IMR-90 (cell line): Measurements from ENCODE around the gene GBP7. TPM values are rescaled to one million over a fixed set of nuclear protein-coding genes. Genes with fewer than 3 reads are reported as not detected.

Experiments used
- ATAC-seq: fragments of 200-7000 bp; cut with Tn5 transposase; 2 replicates; pipeline ENCODE4 v1.9.1; 2020; ENCODE audit warnings: low read depth, mild to moderate bottlenecking, moderate library complexity
- BruUV-seq: library from RNA; stranded (reverse); fragments of 400-500 nt; replicated peaks from 2 replicates; lab custom pipeline; 2021; lab: Mats Ljungman, UMichigan
- CTCF ChIA-PET: fragments of 300-600 bp; formaldehyde crosslinking; extraction: SDS; loops from one replicate; lab custom pipeline; 2021; ENCODE audit warnings: antibody characterized with exemption; lab: Yijun Ruan, JAX
- POLR2A ChIA-PET: fragments of 300-600 bp; sonication (Branson Sonifier 250); formaldehyde crosslinking; loops from one replicate; lab custom pipeline; 2022; ENCODE audit warnings: antibody characterized with exemption; ENCODE audit not compliant: unreplicated experiment; lab: Charles Lee
- DNase-seq: peaks from one replicate; pipeline ENCODE4 v3.0.0; 2013
- H2AFZ ChIP-seq: replicated peaks from 2 replicates; pipeline ENCODE3; 2013; ENCODE audit warnings: low read length, mild to moderate bottlenecking; ENCODE audit not compliant: poor library complexity
- H2AK5ac ChIP-seq: 2 replicates; pipeline ENCODE4 v1.6.1; 2013; ENCODE audit warnings: low read depth, low read length, inconsistent platforms
- H2AK9ac ChIP-seq: replicated peaks from 2 replicates; pipeline ENCODE3; 2013; ENCODE audit warnings: mild to moderate bottlenecking, low read depth, low read length, moderate library complexity; ENCODE audit not compliant: poor library complexity
- H2BK120ac ChIP-seq: 2 replicates; pipeline ENCODE4 v1.6.1; 2013; ENCODE audit warnings: low read depth, low read length, inconsistent platforms
- H2BK15ac ChIP-seq: 3 replicates; pipeline ENCODE4 v1.6.1; 2013; ENCODE audit warnings: low read depth, low read length, inconsistent platforms
- H2BK20ac ChIP-seq: 2 replicates; pipeline ENCODE4 v1.6.1; 2013; ENCODE audit warnings: low read depth, mild to moderate bottlenecking, inconsistent platforms, low read length, moderate library complexity
- H2BK5ac ChIP-seq: 2 replicates; pipeline ENCODE4 v1.6.1; 2013; ENCODE audit warnings: mild to moderate bottlenecking, low read depth, low read length, inconsistent platforms; ENCODE audit not compliant: poor library complexity, severe bottlenecking
- H3K14ac ChIP-seq: replicated peaks from 2 replicates; pipeline ENCODE4 v1.6.1; 2013; ENCODE audit warnings: low read depth, low read length, inconsistent platforms
- H3K18ac ChIP-seq: 2 replicates; pipeline ENCODE4 v1.6.1; 2013; ENCODE audit warnings: low read depth, low read length, control low read depth
- H3K23ac ChIP-seq: 2 replicates; pipeline ENCODE4 v1.6.1; 2013; ENCODE audit warnings: low read depth, low read length, inconsistent platforms
- H3K27ac ChIP-seq: 2 replicates; pipeline ENCODE4 v1.5.1; 2013; ENCODE audit warnings: mild to moderate bottlenecking, control low read depth, low read length; ENCODE audit not compliant: insufficient read depth
- H3K27me3 ChIP-seq: 2 replicates; pipeline ENCODE4 v1.6.1; 2013; ENCODE audit warnings: low read length; ENCODE audit not compliant: control insufficient read depth, insufficient read depth
- H3K36me3 ChIP-seq: 2 replicates; pipeline ENCODE4 v1.6.1; 2013; ENCODE audit warnings: low read length, mixed read lengths; ENCODE audit not compliant: control insufficient read depth, insufficient read depth
- H3K4ac ChIP-seq: 2 replicates; pipeline ENCODE4 v1.6.1; 2013; ENCODE audit warnings: low read depth, low read length, inconsistent platforms
- H3K4me1 ChIP-seq: 2 replicates; pipeline ENCODE4 v1.6.1; 2013; ENCODE audit warnings: low read length, mixed read lengths; ENCODE audit not compliant: control insufficient read depth, insufficient read depth
- H3K4me2 ChIP-seq: 2 replicates; pipeline ENCODE4 v1.6.1; 2013; ENCODE audit warnings: low read depth, mild to moderate bottlenecking, control low read depth, low read length, moderate library complexity
- H3K4me3 ChIP-seq: 2 replicates; pipeline ENCODE4 v1.5.1; 2013; ENCODE audit warnings: low read depth, mild to moderate bottlenecking, control low read depth, low read length, moderate library complexity; ENCODE audit not compliant: insufficient read depth
- H3K56ac ChIP-seq: 2 replicates; pipeline ENCODE4 v1.6.1; 2013; ENCODE audit warnings: low read length, inconsistent platforms; ENCODE audit not compliant: insufficient read depth; ENCODE audit errors: extremely low read depth
- H3K79me1 ChIP-seq, 2 experiments: 2 replicates each; pipeline ENCODE4 v1.6.1; 2013; ENCODE audit warnings: low read length in 2 of 2, inconsistent platforms in 1 of 2, low read depth in 1 of 2
- H3K9ac ChIP-seq: 2 replicates; pipeline ENCODE4 v1.6.1; 2013; ENCODE audit warnings: low read depth, low read length, control low read depth
- H3K9me1 ChIP-seq: 2 replicates; pipeline ENCODE4 v1.6.1; 2013; ENCODE audit warnings: low read length, inconsistent platforms; ENCODE audit not compliant: insufficient read depth
- H3K9me3 ChIP-seq: 2 replicates; pipeline ENCODE4 v1.6.1; 2013; ENCODE audit warnings: low read length; ENCODE audit not compliant: control insufficient read depth, insufficient read depth
- H4K20me1 ChIP-seq: 2 replicates; pipeline ENCODE4 v1.6.1; 2013; ENCODE audit warnings: low read length, inconsistent platforms; ENCODE audit not compliant: insufficient read depth
- H4K5ac ChIP-seq: 2 replicates; pipeline ENCODE4 v1.6.1; 2013; ENCODE audit warnings: mild to moderate bottlenecking, low read depth, low read length, control low read depth
- H4K8ac ChIP-seq, 2 experiments: 2 replicates each; pipeline ENCODE4 v1.6.1; 2013; ENCODE audit warnings: low read depth in 2 of 2, low read length in 2 of 2, control low read depth in 1 of 2, inconsistent platforms in 1 of 2
- H4K91ac ChIP-seq: 2 replicates; pipeline ENCODE4 v1.6.1; 2013; ENCODE audit warnings: low read depth, low read length, inconsistent platforms; ENCODE audit not compliant: insufficient read depth
- BHLHE40 ChIP-seq: fragments of 150-350 bp; IDR thresholded peaks from 2 replicates; pipeline ENCODE4 v1.6.1; 2016; ENCODE audit warnings: mild to moderate bottlenecking, low read depth, low read length
- MAZ ChIP-seq: IDR thresholded peaks from 2 replicates; pipeline ENCODE4 v1.6.1; 2012; ENCODE audit warnings: low read depth, mild to moderate bottlenecking, low read length, improper control_type of control experiment, moderate library complexity, borderline replicate concordance
- MXI1 ChIP-seq: IDR thresholded peaks from 2 replicates; pipeline ENCODE4 v1.6.1; 2012; ENCODE audit warnings: low read depth, mild to moderate bottlenecking, low read length, moderate library complexity, borderline replicate concordance
- NFE2L2 ChIP-seq: fragments of 150-350 bp; IDR thresholded peaks from 2 replicates; pipeline ENCODE4 v1.6.1; 2016; ENCODE audit warnings: low read depth, mild to moderate bottlenecking, low read length
- POLR2A ChIP-seq: IDR thresholded peaks from 2 replicates; pipeline ENCODE4 v1.6.1; 2012; ENCODE audit warnings: mild to moderate bottlenecking, low read depth, low read length
- RFX5 ChIP-seq: IDR thresholded peaks from 2 replicates; pipeline ENCODE4 v1.8.0; 2012; ENCODE audit warnings: low read depth, mild to moderate bottlenecking, low read length, moderate library complexity
- SMC3 ChIP-seq: fragments of 150-350 bp; IDR thresholded peaks from 2 replicates; pipeline ENCODE4 v1.6.1; 2016; ENCODE audit warnings: low read depth, mild to moderate bottlenecking, antibody characterized with exemption, low read length, moderate library complexity
- WGBS, 2 experiments: methylation state at CpG; one replicate each; pipeline versions ENCODE4 v1.1.5 to v1.1.7; 2013; ENCODE audit warnings: missing lambda C conversion rate in 2 of 2; ENCODE audit not compliant: insufficient read length in 1 of 2; ENCODE audit errors: extremely low coverage in 2 of 2; 5-methylcytosine and 5-hydroxymethylcytosine counted together
- dilution Hi-C: fragments of 300-500 bp; cut with HindIII; formaldehyde crosslinking; loops from one replicate; pipeline ENCODE4 v1.14.3; 2018; ENCODE audit warnings: low sequenced_read_pairs; ENCODE audit not compliant: unreplicated experiment
- in situ Hi-C: fragments of 300-500 bp; cut with MboI; formaldehyde crosslinking; loops from 3 replicates; pipeline ENCODE4 v1.14.3; 2019; ENCODE audit warnings: low sequenced_read_pairs, inconsistent platforms, mixed read lengths
- intact Hi-C: fragments of 100-400 bp; cut with micrococcal nuclease; formaldehyde crosslinking; loops from 2 replicates; pipeline ENCODE4 v1.10.0; 2022
- polyA plus RNA-seq, 3 experiments: library from polyadenylated mRNA; depleted of rRNA; stranded (reverse); fragments of >200 nt; gene quantifications; 2 replicates each; pipeline ENCODE4 v1.2.3, GENCODE V29; 2012; ENCODE audit warnings: low replicate concordance in 1 of 3
- total RNA-seq: library from RNA; depleted of rRNA; stranded (reverse); fragments of >200 nt; gene quantifications from 2 replicates; pipeline ENCODE4 v1.2.3, GENCODE V29; 2012
- TF ChIP-seq, protein P1 (sequence below): fragments of 150-350 bp; IDR thresholded peaks from 2 replicates; pipeline ENCODE4 v1.6.1; 2017; ENCODE audit warnings: mild to moderate bottlenecking, antibody characterized with exemption, low read length, low read depth

Gene GBP7
- total and polyA plus RNA-seq, 2 of the 4 experiments (the other 2 are of a cell fraction): not detected

DNA sequence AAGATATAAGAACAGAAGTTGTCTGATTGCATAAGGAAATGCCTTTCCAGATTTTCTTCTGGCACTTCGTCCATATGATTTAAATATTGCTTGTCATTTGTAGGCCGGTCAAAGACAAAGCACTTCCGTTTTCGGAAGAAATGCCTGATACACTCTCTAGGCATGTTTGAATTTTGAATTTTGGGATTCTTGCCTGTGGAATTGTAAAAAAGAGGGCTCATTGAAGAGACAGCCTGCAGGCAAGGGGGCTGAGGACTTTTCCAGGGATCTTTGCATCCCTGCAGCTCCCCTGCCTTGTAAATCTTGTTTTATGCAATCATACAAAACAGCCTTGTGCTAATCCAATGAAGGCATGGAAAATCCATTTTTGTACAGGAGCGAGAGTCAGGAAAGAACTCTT is 15.5 kb upstream of the GBP7 start:
- Histone ChIP-seq H3K79me1 (no peaks in the 10 kb centered on the region), H3K9me1 (no peaks in the 10 kb centered on the region), H3K4me1 (no peaks in the 10 kb centered on the region), H2BK5ac (no peak overlapping the region), H3K18ac (no peak overlapping the region), H3K4me2 (no peak overlapping the region), H4K5ac (no peak overlapping the region), H2AK9ac (no peak overlapping the region), H3K14ac (no peak overlapping the region), H3K9me3 (no peaks in the 10 kb centered on the region), H2BK120ac (no peak overlapping the region), H3K4me3 (no peak overlapping the region), H3K27me3 (no peaks in the 10 kb centered on the region; the same call in none of the 2 replicates), H3K36me3 (no peaks in the 10 kb centered on the region), H3K4ac (no peak overlapping the region), H3K9ac (no peak overlapping the region), H4K91ac (no peak overlapping the region), H3K56ac (no peak overlapping the region), H2AFZ (no peak overlapping the region), H2BK15ac (no peak overlapping the region), H3K27ac (no peak overlapping the region), H2BK20ac (no peak overlapping the region), H4K20me1 (no peaks in the 10 kb centered on the region), H2AK5ac (no peak overlapping the region), H4K8ac (no peak overlapping the region), H3K23ac (no peak overlapping the region)
- ChIA-PET CTCF (no interaction called here), POLR2A (no interaction called here)
- dilution Hi-C loops: no loop called here
- no peak for TF ChIP-seq BHLHE40
- no peak for TF ChIP-seq SMC3
- TF ChIP-seq POLR2A: no peak
- no peak for TF ChIP-seq RFX5
- TF ChIP-seq NFE2L2: no peak
- no peak for TF ChIP-seq MXI1
- TF ChIP-seq MAZ: no peak
- TF ChIP-seq, protein P1, sequence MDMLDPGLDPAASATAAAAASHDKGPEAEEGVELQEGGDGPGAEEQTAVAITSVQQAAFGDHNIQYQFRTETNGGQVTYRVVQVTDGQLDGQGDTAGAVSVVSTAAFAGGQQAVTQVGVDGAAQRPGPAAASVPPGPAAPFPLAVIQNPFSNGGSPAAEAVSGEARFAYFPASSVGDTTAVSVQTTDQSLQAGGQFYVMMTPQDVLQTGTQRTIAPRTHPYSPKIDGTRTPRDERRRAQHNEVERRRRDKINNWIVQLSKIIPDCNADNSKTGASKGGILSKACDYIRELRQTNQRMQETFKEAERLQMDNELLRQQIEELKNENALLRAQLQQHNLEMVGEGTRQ: no peak
- DNase-seq (no peak), ATAC-seq (no peak)
- in situ Hi-C loops: no loop called here
- BruUV-seq: no TSS peak
- no CpG with 5 or more reads among the region's 5 CpGs for WGBS, 2 experiments
- intact Hi-C loops: no loop called here
